Right ventricle myocardium superior (tissue), 1 donor: ENCODE measurements around the gene C1R. TPM values are rescaled to one million over a fixed set of nuclear protein-coding genes. Genes with fewer than 3 reads are reported as not detected.

Experiments
- ATAC-seq: fragments of 200-7000 bp; cut with Tn5 transposase; one replicate; pipeline ENCODE4 v1.9.1; 2020; ENCODE audit warnings: mild to moderate bottlenecking; ENCODE audit not compliant: poor library complexity
- DNase-seq: peaks from one replicate; pipeline ENCODE4 v3.0.0-alpha.2; 2020
- intact Hi-C: fragments of 100-400 bp; cut with DNase I; formaldehyde crosslinking; loops from one replicate; pipeline ENCODE4 v1.11.2; 2022
- total RNA-seq: library from RNA; stranded (reverse); fragmentation: NEBNext Ultra II Directional; extraction: Animal tissue kit (Norgen Biotek cat#: 25700); gene quantifications from one replicate; pipeline ENCODE4 v1.2.1, GENCODE V29; 2021
- donor health status: DM: no; HTN: yes; CAD: no; lungs with severe emphysema.

Gene C1R
- total RNA-seq, 1 donor from 2014 or later = 165 TPM

- DNase-seq = no peak
- intact Hi-C loops = no loop called here
- ATAC-seq = no peak
Measured at GRCh38 chr12:7103837-7104584, 11.8 kb upstream of the C1R start.

GRCh38 chr12:7102582-7102981, 10.3 kb upstream of the C1R start:
- intact Hi-C loops = no loop called here
- DNase-seq (no peak), ATAC-seq (no peak)

- ATAC-seq (peak; percentile 41), DNase-seq (peak; percentile 53)
- intact Hi-C loops = no loop called here
Measured at GRCh38 chr12:7101694-7102131, 9.5 kb upstream of the C1R start.

DNA sequence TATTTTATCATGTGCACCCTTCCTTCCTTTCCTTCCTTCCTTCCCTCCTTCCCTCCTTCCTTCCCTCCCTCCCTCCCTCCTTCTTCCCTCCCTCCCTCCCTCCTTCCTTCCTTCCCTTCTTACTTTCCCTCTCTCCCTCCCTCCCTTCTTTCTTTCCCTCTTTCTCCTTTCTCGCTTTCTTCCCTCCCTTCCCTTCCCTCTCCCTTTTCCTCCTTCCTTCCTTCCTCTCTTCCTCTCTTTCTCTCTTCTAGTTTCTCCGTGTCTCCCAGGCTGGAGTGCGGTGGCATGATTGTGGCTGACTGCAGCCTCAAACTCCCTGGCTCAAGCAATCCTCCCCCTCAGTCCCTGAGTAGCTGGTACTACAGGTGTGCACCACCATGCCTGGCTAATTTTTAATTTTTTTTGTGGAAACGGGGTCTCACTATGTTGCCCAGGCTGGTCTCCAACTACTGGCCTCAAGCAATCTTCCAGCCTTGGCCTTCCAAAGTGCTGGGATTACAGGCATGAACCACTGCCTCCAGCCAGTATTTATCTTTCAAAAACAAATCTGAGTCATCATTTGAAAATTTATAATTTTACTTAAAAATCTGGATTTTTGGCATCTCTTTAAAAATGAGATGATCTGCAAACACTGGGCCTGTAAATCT, 8.9 kb upstream of the C1R start:
- intact Hi-C loops = no loop called here
- ATAC-seq = no peak
- no peak for DNase-seq

DNA sequence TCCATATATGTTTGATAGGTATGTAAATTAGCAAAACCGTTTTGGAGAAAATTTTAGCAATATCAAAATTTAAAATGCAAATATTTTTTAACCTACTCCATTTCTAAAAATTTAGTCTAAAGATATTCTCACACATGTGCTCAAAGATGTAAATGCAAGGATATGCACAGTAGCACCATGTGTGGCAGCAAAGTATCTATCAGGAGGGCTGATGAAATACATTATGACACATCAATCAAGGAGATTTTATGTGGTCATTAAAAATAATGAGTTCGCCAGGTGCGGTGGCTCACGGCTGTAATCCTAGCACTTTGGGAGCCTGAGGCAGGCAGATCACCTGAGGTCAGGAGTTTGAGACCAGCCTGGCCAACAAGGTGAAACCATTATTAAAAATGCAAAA, 8.0 kb upstream of the C1R start:
- intact Hi-C loops = no loop called here
- DNase-seq = no peak
- ATAC-seq = no peak

DNA sequence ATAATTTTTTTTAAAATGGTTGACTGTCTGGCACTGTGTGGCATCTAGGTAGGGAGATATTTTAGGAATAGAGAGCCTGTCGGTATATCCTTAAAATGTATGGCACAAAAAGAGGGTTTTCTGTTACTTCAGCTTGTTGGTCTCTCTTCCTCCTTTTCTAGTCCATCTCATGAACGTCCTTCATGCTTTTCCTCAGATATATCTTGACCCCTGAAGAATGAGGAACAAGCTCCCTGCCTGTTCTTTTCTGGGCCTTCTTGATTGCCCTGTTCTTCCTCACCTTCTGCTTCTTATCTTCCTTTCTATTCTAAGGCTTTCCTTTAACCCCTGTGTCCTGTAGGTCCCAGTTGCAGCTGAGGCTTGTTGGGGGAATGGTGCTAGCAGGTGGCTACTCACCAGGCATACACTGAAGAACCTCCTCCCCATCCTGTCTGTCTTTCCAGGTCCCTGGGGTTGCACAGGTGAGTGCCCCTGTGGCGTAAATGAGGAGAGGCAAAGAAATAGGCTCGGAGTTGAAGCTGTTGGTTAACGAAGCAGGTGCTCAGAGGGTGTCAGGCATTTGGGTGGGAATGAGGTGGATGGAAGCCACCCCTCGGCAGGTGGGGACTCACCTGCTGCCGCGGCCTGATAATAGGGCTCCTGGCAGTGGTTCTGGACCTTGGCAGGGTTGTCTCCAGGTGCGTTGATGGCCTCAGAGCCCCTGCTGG, 7.2 kb upstream of the C1R start:
- intact Hi-C loops = no loop called here
- DNase-seq = no peak

GRCh38 chr12:7096979-7097378, 4.7 kb upstream of the C1R start:
- ATAC-seq (no peak), DNase-seq (no peak)
- intact Hi-C loops = no loop called here

More for the DNA sequence above, 7.2 kb upstream of the C1R start:
- no peak for ATAC-seq

GRCh38 chr12:7096006-7096932, 4.0 kb upstream of the C1R start:
- intact Hi-C loops = no loop called here
- ATAC-seq (no peak), DNase-seq (no peak)

DNA sequence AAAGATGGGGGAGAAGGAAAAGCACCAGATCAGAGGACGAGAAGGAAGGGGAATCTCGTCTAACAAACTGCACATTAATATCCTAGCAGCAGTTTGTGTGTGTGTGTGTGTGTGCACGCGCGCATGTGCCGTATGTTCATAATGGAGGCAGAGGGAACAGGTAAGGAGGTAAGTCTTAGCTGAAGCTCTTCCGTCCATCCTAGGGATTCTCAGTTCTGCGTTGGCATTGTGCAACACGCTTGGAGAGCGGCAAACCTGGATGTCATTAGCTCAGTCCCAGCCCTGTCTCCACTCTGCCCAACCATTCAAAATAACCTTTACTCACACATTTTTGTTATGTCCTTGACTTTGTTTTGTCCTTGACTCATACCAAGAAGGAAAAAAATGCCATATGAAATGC, 1.6 kb upstream of the C1R start:
- intact Hi-C loops = loop anchor here (5.0 kb wide), 1 partner anchor 37 kb away; no protein-coding TSS in a partner anchor
- DNase-seq (no peak), ATAC-seq (no peak)

DNA sequence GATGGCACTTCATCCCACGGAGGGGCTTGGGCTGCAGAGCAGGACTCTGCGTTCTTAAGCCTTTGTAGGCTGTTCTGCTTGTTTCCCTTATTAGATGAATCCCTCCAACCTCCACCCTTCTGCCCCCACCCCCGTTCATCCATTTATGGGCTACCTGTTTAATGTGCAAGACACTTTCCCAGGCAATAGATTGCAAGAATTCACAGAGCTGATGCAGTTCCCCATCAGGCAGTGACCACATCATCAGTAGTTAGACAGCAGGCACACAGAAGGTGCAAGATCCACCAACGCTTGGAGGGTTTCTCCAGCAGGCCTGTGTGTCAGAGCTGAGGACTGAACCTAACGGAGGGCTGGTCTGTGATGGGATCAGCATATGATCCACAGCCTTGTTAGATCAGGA, 1.2 kb upstream of the C1R start:
- no peak for ATAC-seq
- intact Hi-C loops = loop anchor here (5.0 kb wide), 1 partner anchor 36 kb away; no protein-coding TSS in a partner anchor
- DNase-seq = no peak

DNA sequence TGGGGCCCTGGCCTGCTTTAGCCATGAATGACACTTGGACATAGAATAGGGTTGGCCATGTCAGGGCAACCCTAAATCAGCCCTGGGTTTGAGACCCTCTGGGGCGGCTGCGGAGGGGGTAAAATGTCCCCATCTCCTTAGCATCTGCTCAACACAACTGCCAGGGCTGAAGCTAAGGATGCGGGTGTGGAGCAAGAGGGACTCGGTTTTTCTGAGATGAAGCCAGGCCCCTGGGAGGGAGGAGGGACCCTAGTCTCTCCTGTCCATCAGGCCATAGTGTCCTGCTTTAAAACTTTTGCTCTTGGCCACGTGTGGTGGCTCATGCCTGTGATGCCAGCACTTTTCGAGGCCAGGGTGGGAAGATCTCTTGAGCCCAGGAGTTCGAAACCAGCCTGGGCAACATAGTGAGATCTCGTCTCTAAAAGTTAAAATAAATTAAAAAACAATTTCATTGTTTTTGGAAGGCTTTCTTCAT, 778 bp upstream of the C1R start:
- intact Hi-C loops = loop anchor here (5.0 kb wide), 1 partner anchor 36 kb away; no protein-coding TSS in a partner anchor
- DNase-seq = no peak
- ATAC-seq = no peak

DNA sequence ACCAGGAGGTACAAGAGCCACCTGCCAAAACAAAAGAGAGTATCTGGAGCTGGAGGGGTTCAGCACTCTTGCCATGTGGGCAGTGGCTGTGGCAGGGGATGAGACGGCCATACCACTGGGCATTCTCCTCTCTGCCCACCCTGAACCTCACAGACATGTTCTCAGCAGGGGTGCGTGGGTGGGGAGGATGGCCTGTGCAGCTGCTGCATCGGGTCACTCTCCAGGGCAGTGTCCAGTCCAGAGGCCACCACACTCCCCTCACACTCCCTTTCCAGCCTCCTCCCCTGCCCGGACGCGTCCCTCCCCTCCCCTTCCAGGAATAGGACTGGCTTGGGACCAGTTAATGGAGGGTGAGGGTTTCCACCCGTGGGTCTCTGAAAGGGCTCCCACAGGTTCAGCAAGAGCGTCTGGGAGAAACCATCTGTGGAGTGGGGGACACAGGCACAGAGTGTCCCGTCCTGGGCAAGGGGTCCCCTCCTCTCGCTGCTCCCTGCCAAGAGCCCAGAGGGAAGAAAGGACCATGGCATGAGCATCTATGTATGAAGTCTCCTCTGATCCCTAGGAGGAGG, 501 bp downstream of the C1R start:
- peak; percentile 74 for ATAC-seq
- intact Hi-C loops = loop anchor here (5.0 kb wide), 1 partner anchor 34 kb away; no protein-coding TSS in a partner anchor
- DNase-seq = peak; percentile 73

- ATAC-seq = no peak
- intact Hi-C loops = loop anchor here (5.0 kb wide), 1 partner anchor 34 kb away; no protein-coding TSS in a partner anchor
- no peak for DNase-seq
Measured at GRCh38 chr12:7091171-7091570, 1.1 kb downstream of the C1R start.

GRCh38 chr12:7090222-7090998, 1.8 kb downstream of the C1R start:
- ATAC-seq (no peak), DNase-seq (no peak)
- intact Hi-C loops = loop anchor here (5.0 kb wide), 1 partner anchor 33 kb away; no protein-coding TSS in a partner anchor

GRCh38 chr12:7089196-7089871, 2.9 kb downstream of the C1R start:
- DNase-seq (no peak), ATAC-seq (no peak)
- intact Hi-C loops = no loop called here

GRCh38 chr12:7083125-7083524, 9.1 kb downstream of the C1R start:
- ATAC-seq (no peak), DNase-seq (no peak)
- intact Hi-C loops = no loop called here

DNA sequence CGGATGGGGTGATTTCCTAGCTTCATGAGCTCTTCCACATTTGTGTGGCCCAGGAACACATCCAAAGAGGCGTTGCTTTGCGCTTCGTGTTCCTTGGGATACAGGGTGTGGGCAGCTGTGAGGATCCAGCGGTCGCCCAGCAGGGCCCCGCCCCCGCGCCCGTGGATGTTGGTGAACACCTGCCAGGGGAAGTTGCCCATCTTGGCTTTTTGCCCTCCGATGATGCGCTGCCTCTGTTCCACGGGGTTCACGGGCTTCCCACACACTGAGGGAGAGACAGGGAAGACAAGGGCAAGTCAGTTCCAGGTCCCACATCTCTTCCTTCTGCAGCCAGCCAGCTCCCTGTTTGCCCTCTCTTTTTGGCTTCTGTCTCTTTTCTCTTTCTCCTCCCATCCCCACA, 11.2 kb downstream of the C1R start:
- DNase-seq (no peak), ATAC-seq (no peak)
- intact Hi-C loops = no loop called here
